B cell (primary cell): ENCODE data around the gene MIPEP. TPM values are rescaled to one million over a fixed set of nuclear protein-coding genes. Genes with fewer than 3 reads are reported as not detected.

Experiments
- ATAC-seq: fragments of 200-7000 bp; cut with Tn5 transposase; one replicate; pipeline ENCODE4 v1.10.0; 2021; ENCODE audit warnings: low read depth, mild to moderate bottlenecking, moderate number of reproducible peaks, moderate library complexity
- CTCF ChIA-PET: fragments of 350-600 bp; sonication (Branson Sonifier 250); formaldehyde crosslinking; loops from one replicate; lab custom pipeline; 2021; ENCODE audit warnings: antibody characterized with exemption, inconsistent platforms; lab: Charles Lee
- POLR2A ChIA-PET: fragments of 350-600 bp; sonication (Branson Sonifier 250); formaldehyde crosslinking; loops from one replicate; lab custom pipeline; 2021; ENCODE audit warnings: antibody characterized with exemption; lab: Charles Lee
- DNase-seq: peaks from one replicate; pipeline ENCODE4 v3.0.0; 2013
- H2AFZ ChIP-seq: 2 replicates; pipeline ENCODE4 v1.6.1; 2012; ENCODE audit warnings: mild to moderate bottlenecking, low read depth, low read length; ENCODE audit not compliant: insufficient read depth, poor library complexity, severe bottlenecking
- H3K27ac ChIP-seq, 2 donors: 1 replicate in 1 of 2; 2 replicates in 1 of 2; pipeline ENCODE4 v1.5.1; 2012 to 2013; ENCODE audit warnings: low read length in 2 of 2, mild to moderate bottlenecking in 2 of 2, moderate library complexity in 1 of 2
- H3K27me3 ChIP-seq, 4 experiments: fragments of 200-600 bp in 1 of 4; sonication (generic) in 1 of 4; replicated peaks in 1 of 4; 1 replicate in 2 of 4; 2 replicates in 2 of 4; pipeline versions ENCODE4 v1.6.1 to v1.7.0; 2013 to 2016; ENCODE audit warnings: low read length in 3 of 4, mild to moderate bottlenecking in 2 of 4, mixed read lengths in 1 of 4, moderate library complexity in 1 of 4; ENCODE audit not compliant: insufficient read depth in 4 of 4, control insufficient read depth in 3 of 4; ENCODE audit errors: control extremely low read depth in 1 of 4
- H3K36me3 ChIP-seq, 2 experiments: replicated peaks in 1 of 2; 1 replicate in 1 of 2; 2 replicates in 1 of 2; pipeline versions ENCODE4 v1.6.1 to v1.7.1; 2013; ENCODE audit warnings: low read length in 1 of 2; ENCODE audit not compliant: insufficient read depth in 2 of 2, control insufficient read depth in 1 of 2; ENCODE audit errors: control extremely low read depth in 1 of 2, extremely low read depth in 1 of 2
- H3K4me1 ChIP-seq, 2 donors: fragments of 200-600 bp in 1 of 2; sonication (generic) in 1 of 2; 1 replicate in 1 of 2; 2 replicates in 1 of 2; pipeline versions ENCODE4 v1.5.1 to v1.6.1; 2013 to 2017; ENCODE audit warnings: low read length in 2 of 2; ENCODE audit not compliant: control insufficient read depth in 2 of 2, insufficient read depth in 2 of 2
- H3K4me2 ChIP-seq: replicated peaks from 2 replicates; pipeline ENCODE3; 2012; ENCODE audit warnings: mild to moderate bottlenecking, low read depth, low read length; ENCODE audit not compliant: poor library complexity, severe bottlenecking
- H3K4me3 ChIP-seq, 5 experiments: fragments of 200-600 bp in 1 of 5; sonication (generic) in 1 of 5; 1 replicate in 3 of 5; 2 replicates in 2 of 5; pipeline versions ENCODE4 v1.5.1 to v1.7.0; 2011 to 2016; ENCODE audit warnings: low read length in 4 of 5, mild to moderate bottlenecking in 4 of 5, low read depth in 2 of 5, control low read depth in 1 of 5, moderate library complexity in 1 of 5; ENCODE audit not compliant: insufficient read depth in 1 of 5; ENCODE audit errors: control extremely low read depth in 1 of 5, extremely low read depth in 1 of 5
- H3K79me2 ChIP-seq: fragments of 200-600 bp; sonication (generic); one replicate; pipeline ENCODE4 v1.6.0; 2016; ENCODE audit warnings: low read length; ENCODE audit not compliant: control insufficient read depth, insufficient read depth
- H3K9ac ChIP-seq: fragments of 200-600 bp; sonication (generic); 2 replicates; pipeline ENCODE4 v1.6.1; 2017; ENCODE audit warnings: mild to moderate bottlenecking, low read length, moderate library complexity
- H3K9me3 ChIP-seq, 3 donors: one replicate each; pipeline versions ENCODE4 v1.6.1 to v1.7.1; 2013; ENCODE audit warnings: low read length in 2 of 3; ENCODE audit not compliant: control insufficient read depth in 2 of 3, insufficient read depth in 1 of 3; ENCODE audit errors: control extremely low read depth in 1 of 3
- H4K20me1 ChIP-seq: 2 replicates; pipeline ENCODE4 v1.6.0; 2012; ENCODE audit warnings: mild to moderate bottlenecking, low read length; ENCODE audit not compliant: insufficient read depth, control insufficient read depth, poor library complexity, severe bottlenecking
- H3K27ac Mint-ChIP-seq: one replicate; pipeline ENCODE4 v1.8.0; 2021; ENCODE audit warnings: mixed read lengths
- H3K27me3 Mint-ChIP-seq: one replicate; pipeline ENCODE4 v1.8.0; 2021; ENCODE audit warnings: mixed read lengths
- H3K4me1 Mint-ChIP-seq: one replicate; pipeline ENCODE4 v1.8.0; 2021; ENCODE audit warnings: mixed read lengths
- H3K4me3 Mint-ChIP-seq: one replicate; pipeline ENCODE4 v1.8.0; 2021; ENCODE audit warnings: mixed read lengths
- H3K9me3 Mint-ChIP-seq: one replicate; pipeline ENCODE4 v1.8.0; 2022; ENCODE audit warnings: mixed read lengths; ENCODE audit not compliant: insufficient read depth
- CTCF ChIP-seq: fragments of 200-600 bp; IDR thresholded peaks from one replicate; pipeline ENCODE4 v1.8.0; 2022; ENCODE audit warnings: antibody characterized with exemption, mild to moderate bottlenecking
- EZH2 ChIP-seq: IDR thresholded peaks from 2 replicates; pipeline ENCODE4 v1.6.1; 2012; ENCODE audit warnings: borderline replicate concordance, low read depth, mild to moderate bottlenecking, moderate library complexity, low read length; ENCODE audit not compliant: insufficient read depth, poor library complexity, severe bottlenecking
- WGBS: methylation state at CpG from one replicate; pipeline ENCODE4 v1.1.5; 2013; ENCODE audit warnings: missing lambda C conversion rate; ENCODE audit not compliant: insufficient coverage; 5-methylcytosine and 5-hydroxymethylcytosine counted together
- intact Hi-C: fragments of 100-400 bp; cut with micrococcal nuclease; formaldehyde crosslinking; loops from one replicate; pipeline ENCODE4 v1.10.0; 2022
- polyA plus RNA-seq: library from polyadenylated mRNA; depleted of rRNA; stranded (reverse); fragments of >200 nt; gene quantifications from 2 replicates; pipeline ENCODE4 v1.2.3, GENCODE V29; 2012
- total RNA-seq, 2 donors: library from RNA; stranded (reverse); fragments of 120-200 nt in 1 of 2; gene quantifications; 1 replicate in 1 of 2; 2 replicates in 1 of 2; pipeline versions ENCODE4 v1.2.3 to v1.2.4, GENCODE V29; 2013 to 2022

MIPEP gene
- total and polyA plus RNA-seq, 2 donors (not counting 1 experiment from before 2014, with no cell fraction given) = 6.2 to 16.9 TPM

GRCh38 chr13:23769401-23769800, 119.8 kb downstream of the MIPEP start:
- Mint-ChIP-seq H3K9me3 (no peaks in the 10 kb centered on the region), H3K27ac (no peak overlapping the region), H3K4me1 (peaks cover 15% of the 10 kb centered on the region), H3K27me3 (peaks cover 28% of the 10 kb centered on the region), H3K4me3 (no peak overlapping the region)
- Histone ChIP-seq H3K4me1 (peaks cover 9 to 11% of the 10 kb centered on the region in 2 donors), H3K27me3 (peaks cover 0 to 37% (median 19%) of the 10 kb centered on the region in 4 experiments), H3K36me3 (no peaks in the 10 kb centered on the region), H4K20me1 (peaks cover 15% of the 10 kb centered on the region), H3K9ac (no peak overlapping the region), H3K27ac (no peak overlapping the region), H2AFZ (no peak overlapping the region), H3K79me2 (no peaks in the 10 kb centered on the region), H3K4me3 (no peak overlapping the region), H3K4me2 (no peak overlapping the region), H3K9me3 (peaks cover 0 to 3% (median 0%) of the 10 kb centered on the region in 3 donors)
- ATAC-seq (no peak), DNase-seq (no peak)
- ChIA-PET CTCF (no interaction called here), POLR2A (no interaction called here)
- intact Hi-C loops = no loop called here
- WGBS = 100% methylated on average over 2 of the region's 3 CpGs
- TF ChIP-seq EZH2 (no peak), CTCF (no peak)

GRCh38 chr13:23767838-23768237, 121.4 kb downstream of the MIPEP start:
- H3K27ac Mint-ChIP-seq = no peak overlapping the region
- Histone ChIP-seq H3K4me2 (no peak overlapping the region), H2AFZ (no peak overlapping the region), H3K27ac (no peak overlapping the region), H4K20me1 (peaks cover 15% of the 10 kb centered on the region), H3K79me2 (no peaks in the 10 kb centered on the region), H3K27me3 (peaks cover 0 to 28% (median 6%) of the 10 kb centered on the region in 4 experiments), H3K4me3 (no peak overlapping the region), H3K9me3 (peaks cover 0 to 3% (median 0%) of the 10 kb centered on the region in 3 donors), H3K4me1 (peaks cover 9 to 11% of the 10 kb centered on the region in 2 donors), H3K36me3 (no peaks in the 10 kb centered on the region), H3K9ac (no peak overlapping the region)
- peaks cover 14% of the 10 kb centered on the region for H3K27me3 Mint-ChIP-seq
- ChIA-PET CTCF (interaction anchor here (0.6 kb wide), 1 partner anchor 28 kb away, joined by 3 read pairs; no protein-coding TSS in a partner anchor), POLR2A (no interaction called here)
- H3K4me1 Mint-ChIP-seq = peaks cover 15% of the 10 kb centered on the region
- intact Hi-C loops = no loop called here
- DNase-seq (no peak), ATAC-seq (no peak)
- WGBS = 89% methylated on average over 4 of the region's 7 CpGs
- H3K4me3 Mint-ChIP-seq = no peak overlapping the region
- TF ChIP-seq CTCF (no peak), EZH2 (no peak)
- no peaks in the 10 kb centered on the region for H3K9me3 Mint-ChIP-seq
